K562 (cell line): Measurements from ENCODE around the gene CDH16. TPM values are rescaled to one million over a fixed set of nuclear protein-coding genes. Genes with fewer than 3 reads are reported as not detected.

Experiments used
- ARNT ChIP-seq, 2 experiments: fragments of 450-650 bp; IDR thresholded peaks; 2 replicates each; pipeline ENCODE4 v1.6.1; 2016; ENCODE audit warnings: mild to moderate bottlenecking in 1 of 2
- FOXP4 ChIP-seq: sonication (generic); formaldehyde crosslinking; IDR thresholded peaks from 2 replicates; pipeline ENCODE4 v1.8.0; 2022; ENCODE audit warnings: mild to moderate bottlenecking, missing genetic modification reagents, borderline replicate concordance
- HCFC1 ChIP-seq: IDR thresholded peaks from 2 replicates; pipeline ENCODE4 v1.6.1; 2012; ENCODE audit warnings: low read depth, low read length, improper control_type of control experiment
- KLF10 ChIP-seq: fragments of 250-450 bp; sonication (Bioruptor Pico); IDR thresholded peaks from 2 replicates; pipeline ENCODE4 v1.6.1; 2021; ENCODE audit warnings: matching md5 sums
- MBD1 ChIP-seq: fragments of 250-450 bp; sonication (Bioruptor Pico); IDR thresholded peaks from 2 replicates; pipeline ENCODE4 v1.8.0; 2022; ENCODE audit warnings: inconsistent platforms
- OTX1 ChIP-seq: fragments of 450-650 bp; formaldehyde crosslinking; IDR thresholded peaks from 2 replicates; pipeline ENCODE4 v1.4.0; 2022; ENCODE audit warnings: mild to moderate bottlenecking
- PHF20 ChIP-seq: fragments of 450-650 bp; IDR thresholded peaks from 2 replicates; pipeline ENCODE4 v1.6.1; 2018; ENCODE audit not compliant: partially characterized antibody
- POLR3A ChIP-seq: IDR thresholded peaks from 2 replicates; pipeline ENCODE4 v1.6.1; 2011; ENCODE audit warnings: borderline replicate concordance, mild to moderate bottlenecking, moderate library complexity; ENCODE audit not compliant: insufficient read length, insufficient read depth; ENCODE audit errors: extremely low read depth
- PTBP1 ChIP-seq: fragments of 200-400 bp; formaldehyde crosslinking; IDR thresholded peaks from 2 replicates; pipeline ENCODE4 v1.6.1; 2017; ENCODE audit warnings: low read depth, low read length
- ZNF212 ChIP-seq: fragments of 450-650 bp; formaldehyde crosslinking; IDR thresholded peaks from 2 replicates; pipeline ENCODE4 v1.4.0; 2020; ENCODE audit warnings: mild to moderate bottlenecking
- polyA plus RNA-seq, 8 experiments: library from polyadenylated mRNA; depleted of rRNA in 4 of 8; stranded (reverse) in 5 of 8; unstranded in 3 of 8; fragments of >200 nt; fragmentation: Nextera tagmentation in 2 of 8; fragmentation: Illumina TruSeq in 1 of 8; extraction: Ambion mirVana in 2 of 8; extraction: Trizol in 1 of 8; gene quantifications; 2 replicates each; pipeline versions ENCODE4 v1.2.1 to v1.2.3, GENCODE V29; 2011 to 2014; ENCODE audit warnings: inconsistent platforms in 1 of 8, missing spikeins in 1 of 8
- total RNA-seq, 7 experiments: library from RNA; depleted of rRNA in 6 of 7; stranded (reverse); fragments of >200 nt in 6 of 7; fragmentation: Illumina TruSeq in 2 of 7; extraction: Trizol in 2 of 7; gene quantifications; 2 replicates each; pipeline versions ENCODE4 v1.2.1 to v1.2.3, GENCODE V29; 2011 to 2021; ENCODE audit warnings: low replicate concordance in 1 of 7
- TF ChIP-seq, protein P1 (sequence below), 2 experiments: fragments of 450-650 bp in 1 of 2; sonication (generic) in 1 of 2; formaldehyde crosslinking in 1 of 2; IDR thresholded peaks; 2 replicates each; pipeline versions ENCODE4 v1.7.1 to v1.9.0; 2016 to 2022; ENCODE audit warnings: inconsistent platforms in 1 of 2, mild to moderate bottlenecking in 1 of 2, missing genetic modification reagents in 1 of 2
- TF ChIP-seq, protein P2 (sequence below), 2 experiments: fragments of 450-650 bp; conservative IDR thresholded peaks; 2 replicates each; pipeline ENCODE4 v1.6.1; 2017; ENCODE audit warnings: mild to moderate bottlenecking in 2 of 2, moderate library complexity in 2 of 2

The CDH16 gene
- total and polyA plus RNA-seq, 9 of the 15 experiments (the other 6 are each of a cell fraction or from before 2014, with no cell fraction given) = not detected

GRCh38 chr16:66961065-66961744 lies 42.5 kb upstream of the CDH16 start, which contains the start of gene CES3 (continued):
- TF ChIP-seq MBD1 (CRISPR knock-in tag) = no peak
- no peak for TF ChIP-seq PTBP1
- TF ChIP-seq PHF20 = peak; percentile 30
- TF ChIP-seq, protein P1, sequence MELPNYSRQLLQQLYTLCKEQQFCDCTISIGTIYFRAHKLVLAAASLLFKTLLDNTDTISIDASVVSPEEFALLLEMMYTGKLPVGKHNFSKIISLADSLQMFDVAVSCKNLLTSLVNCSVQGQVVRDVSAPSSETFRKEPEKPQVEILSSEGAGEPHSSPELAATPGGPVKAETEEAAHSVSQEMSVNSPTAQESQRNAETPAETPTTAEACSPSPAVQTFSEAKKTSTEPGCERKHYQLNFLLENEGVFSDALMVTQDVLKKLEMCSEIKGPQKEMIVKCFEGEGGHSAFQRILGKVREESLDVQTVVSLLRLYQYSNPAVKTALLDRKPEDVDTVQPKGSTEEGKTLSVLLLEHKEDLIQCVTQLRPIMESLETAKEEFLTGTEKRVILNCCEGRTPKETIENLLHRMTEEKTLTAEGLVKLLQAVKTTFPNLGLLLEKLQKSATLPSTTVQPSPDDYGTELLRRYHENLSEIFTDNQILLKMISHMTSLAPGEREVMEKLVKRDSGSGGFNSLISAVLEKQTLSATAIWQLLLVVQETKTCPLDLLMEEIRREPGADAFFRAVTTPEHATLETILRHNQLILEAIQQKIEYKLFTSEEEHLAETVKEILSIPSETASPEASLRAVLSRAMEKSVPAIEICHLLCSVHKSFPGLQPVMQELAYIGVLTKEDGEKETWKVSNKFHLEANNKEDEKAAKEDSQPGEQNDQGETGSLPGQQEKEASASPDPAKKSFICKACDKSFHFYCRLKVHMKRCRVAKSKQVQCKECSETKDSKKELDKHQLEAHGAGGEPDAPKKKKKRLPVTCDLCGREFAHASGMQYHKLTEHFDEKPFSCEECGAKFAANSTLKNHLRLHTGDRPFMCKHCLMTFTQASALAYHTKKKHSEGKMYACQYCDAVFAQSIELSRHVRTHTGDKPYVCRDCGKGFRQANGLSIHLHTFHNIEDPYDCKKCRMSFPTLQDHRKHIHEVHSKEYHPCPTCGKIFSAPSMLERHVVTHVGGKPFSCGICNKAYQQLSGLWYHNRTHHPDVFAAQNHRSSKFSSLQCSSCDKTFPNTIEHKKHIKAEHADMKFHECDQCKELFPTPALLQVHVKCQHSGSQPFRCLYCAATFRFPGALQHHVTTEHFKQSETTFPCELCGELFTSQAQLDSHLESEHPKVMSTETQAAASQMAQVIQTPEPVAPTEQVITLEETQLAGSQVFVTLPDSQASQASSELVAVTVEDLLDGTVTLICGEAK (IDR thresholded peaks at IDR 0.05) = peak; percentile 46
- TF ChIP-seq, protein P1 (CRISPR knock-in tag; IDR thresholded peaks at IDR 0.05) = no peak
- TF ChIP-seq HCFC1 = no peak
- no peak for TF ChIP-seq OTX1
- TF ChIP-seq, protein P2, sequence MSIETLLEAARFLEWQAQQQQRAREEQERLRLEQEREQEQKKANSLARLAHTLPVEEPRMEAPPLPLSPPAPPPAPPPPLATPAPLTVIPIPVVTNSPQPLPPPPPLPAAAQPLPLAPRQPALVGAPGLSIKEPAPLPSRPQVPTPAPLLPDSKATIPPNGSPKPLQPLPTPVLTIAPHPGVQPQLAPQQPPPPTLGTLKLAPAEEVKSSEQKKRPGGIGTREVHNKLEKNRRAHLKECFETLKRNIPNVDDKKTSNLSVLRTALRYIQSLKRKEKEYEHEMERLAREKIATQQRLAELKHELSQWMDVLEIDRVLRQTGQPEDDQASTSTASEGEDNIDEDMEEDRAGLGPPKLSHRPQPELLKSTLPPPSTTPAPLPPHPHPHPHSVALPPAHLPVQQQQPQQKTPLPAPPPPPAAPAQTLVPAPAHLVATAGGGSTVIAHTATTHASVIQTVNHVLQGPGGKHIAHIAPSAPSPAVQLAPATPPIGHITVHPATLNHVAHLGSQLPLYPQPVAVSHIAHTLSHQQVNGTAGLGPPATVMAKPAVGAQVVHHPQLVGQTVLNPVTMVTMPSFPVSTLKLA (conservative IDR thresholded peaks at IDR 0.05) = no peak
- TF ChIP-seq POLR3A = no peak
- TF ChIP-seq FOXP4 (CRISPR knock-in tag) = no peak
- no peak for TF ChIP-seq ZNF212 (CRISPR knock-in tag)
- no peak for TF ChIP-seq KLF10 (CRISPR knock-in tag)
- TF ChIP-seq ARNT (IDR thresholded peaks at IDR 0.05) = 0 out of 4 replicates have a peak, but pooled peaks of 1 of the 2 experiments have one; percentile 28
